Stimulated activated CD4-positive, alpha-beta T cell treated with anti-CD3 and anti-CD28 coated beads, TNF-alpha, amount 100 ng/mL, for 1 hour (primary cell): ENCODE measurements around the gene SPDYE17.
"Not testable (repeated sequence)": the region's sequence is repeated elsewhere in the genome, so short reads cannot be mapped to it uniquely, and the experiment has no call there.

Experiments
- DNase-seq, 3 donors: peaks; one replicate each; pipeline ENCODE4 v3.0.0-alpha.2; 2020; ENCODE audit warnings: low read depth in 3 of 3, low spot score in 1 of 3

The SPDYE17 gene

DNA sequence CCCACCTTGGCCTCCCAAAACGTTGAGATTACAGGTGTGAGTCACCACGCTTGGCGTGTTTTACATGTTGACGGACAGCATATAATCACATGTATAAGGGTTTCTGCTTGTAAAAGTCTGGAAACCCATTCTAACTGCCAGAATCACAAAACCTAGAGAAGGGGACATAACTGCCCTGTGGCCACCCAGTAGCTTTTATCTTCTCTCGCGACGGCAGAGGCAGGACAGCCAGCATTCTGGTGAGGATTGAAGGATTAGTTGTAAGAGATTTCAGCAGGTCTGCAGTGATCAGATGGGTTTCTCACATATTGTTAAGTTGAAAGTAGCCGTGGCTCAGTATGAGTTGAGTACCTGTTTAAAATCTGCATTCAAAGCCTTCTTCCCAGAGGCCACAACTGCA is 59.8 kb downstream of the SPDYE17 start:
- DNase-seq, result not testable (repeated sequence)
